Measurements from ENCODE around the gene GRK4. TPM values are rescaled to one million over a fixed set of nuclear protein-coding genes. Genes with fewer than 3 reads are reported as not detected.

GRK4 gene
- total RNA-seq, 2 experiments from 2014 or later: 2.2 to 2.6 TPM

GRCh38 chr4:2924765-2925301 is 38.5 kb upstream of the GRK4 start:
- Mint-ChIP-seq H3K4me1 (ENCODE audit: low read depth) (peaks cover 37% of the 10 kb centered on the region), H3K36me3 (ENCODE audit: low read depth) (peaks cover 73% of the 10 kb centered on the region), H3K27ac (peak overlapping the region; percentile 52), H3K9me3 (ENCODE audit: insufficient read depth) (peaks cover 1% of the 10 kb centered on the region), H3K27me3 (ENCODE audit: low read depth) (no peaks in the 10 kb centered on the region), H3K4me3 (no peak overlapping the region)
- ATAC-seq (no peak), DNase-seq (no peak)
- CTCF ChIA-PET: no interaction called here
- POLR2A ChIA-PET: interaction anchor here (1.0 kb wide), 1 partner anchor 11 kb away, joined by 3 read pairs; no protein-coding TSS in a partner anchor

DNA sequence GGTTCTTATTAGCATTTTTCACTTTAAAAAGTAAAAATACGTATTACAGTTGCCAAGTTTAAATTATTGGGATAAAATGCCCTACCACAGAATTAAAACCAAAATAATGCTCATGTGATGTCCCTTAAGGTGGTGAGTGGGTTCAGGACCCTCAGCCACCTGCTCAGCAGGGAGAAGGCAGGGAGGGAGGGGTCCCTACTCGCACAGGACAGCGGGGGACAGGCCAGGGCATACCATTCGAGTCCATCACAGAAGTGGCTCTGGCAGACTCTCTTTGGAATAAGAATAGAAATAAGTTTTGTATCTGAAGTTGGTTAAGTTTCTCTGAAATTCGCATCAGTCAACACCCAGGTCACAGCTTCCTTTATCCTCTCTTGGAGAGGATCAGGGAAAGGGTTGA is 37.9 kb upstream of the GRK4 start:
- peaks cover 69% of the 10 kb centered on the region for H3K36me3 Mint-ChIP-seq (ENCODE audit: low read depth)
- no peak overlapping the region for H3K27ac Mint-ChIP-seq
- H3K4me1 Mint-ChIP-seq (ENCODE audit: low read depth): peaks cover 35% of the 10 kb centered on the region
- POLR2A ChIA-PET: no interaction called here
- DNase-seq: no peak
- H3K9me3 Mint-ChIP-seq (ENCODE audit: insufficient read depth): no peaks in the 10 kb centered on the region
- CTCF ChIA-PET: no interaction called here
- H3K4me3 Mint-ChIP-seq: no peak overlapping the region
- ATAC-seq: no peak
- H3K27me3 Mint-ChIP-seq (ENCODE audit: low read depth): no peaks in the 10 kb centered on the region

DNA sequence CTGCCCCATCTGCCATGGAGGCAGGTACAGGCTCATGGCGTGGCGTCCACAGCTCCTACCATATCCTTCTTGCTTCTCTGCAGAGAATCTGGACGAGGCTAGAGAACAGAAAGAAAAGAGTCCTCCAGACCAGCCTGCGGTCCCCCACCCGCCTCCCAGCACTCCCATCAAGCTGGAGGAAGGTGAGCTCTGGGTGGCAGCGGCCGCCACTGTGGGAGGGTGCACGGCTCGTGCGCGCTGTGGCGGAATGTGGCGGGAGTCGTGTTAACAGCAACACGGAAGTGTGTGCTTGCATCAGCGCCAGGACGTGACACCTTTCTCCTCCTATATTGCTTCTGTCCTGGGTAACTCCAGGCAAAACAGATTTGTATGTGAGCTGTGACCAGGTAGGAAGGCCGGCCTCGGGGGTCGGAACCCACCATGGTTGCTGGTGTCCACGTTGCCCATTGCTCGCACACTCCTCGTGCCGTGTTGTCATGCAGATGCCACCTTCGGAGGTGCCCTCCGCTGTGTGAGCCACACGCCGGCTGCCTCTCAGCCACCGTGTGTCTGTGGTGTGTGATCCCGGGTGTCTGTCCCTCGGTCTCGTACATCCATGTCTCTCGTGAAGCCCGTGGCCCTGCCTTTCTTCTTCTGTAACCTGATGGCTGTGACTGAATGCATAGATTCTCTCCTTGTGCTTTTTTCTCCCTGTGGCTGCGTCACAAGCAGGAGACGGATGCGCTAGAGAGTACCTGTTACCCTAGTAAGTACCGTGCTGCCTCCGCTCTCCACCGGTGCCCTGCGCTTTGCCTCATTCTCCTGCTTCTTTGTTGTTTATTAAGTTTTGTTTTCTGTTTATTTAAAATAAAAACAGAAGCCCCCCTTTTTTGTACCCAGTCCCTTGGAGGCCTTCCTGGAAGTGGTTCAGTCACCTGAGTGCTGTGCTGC is 37.2 kb upstream of the GRK4 start:
- H3K27me3 Mint-ChIP-seq (ENCODE audit: low read depth): no peaks in the 10 kb centered on the region
- no peak for ATAC-seq
- no peak for DNase-seq
- H3K36me3 Mint-ChIP-seq (ENCODE audit: low read depth): peaks cover 64% of the 10 kb centered on the region
- no peak overlapping the region for H3K4me3 Mint-ChIP-seq
- H3K4me1 Mint-ChIP-seq (ENCODE audit: low read depth): peaks cover 30% of the 10 kb centered on the region
- no peaks in the 10 kb centered on the region for H3K9me3 Mint-ChIP-seq (ENCODE audit: insufficient read depth)
- peak overlapping the region; percentile 39 for H3K27ac Mint-ChIP-seq
- CTCF ChIA-PET: no interaction called here
- POLR2A ChIA-PET: no interaction called here

DNA sequence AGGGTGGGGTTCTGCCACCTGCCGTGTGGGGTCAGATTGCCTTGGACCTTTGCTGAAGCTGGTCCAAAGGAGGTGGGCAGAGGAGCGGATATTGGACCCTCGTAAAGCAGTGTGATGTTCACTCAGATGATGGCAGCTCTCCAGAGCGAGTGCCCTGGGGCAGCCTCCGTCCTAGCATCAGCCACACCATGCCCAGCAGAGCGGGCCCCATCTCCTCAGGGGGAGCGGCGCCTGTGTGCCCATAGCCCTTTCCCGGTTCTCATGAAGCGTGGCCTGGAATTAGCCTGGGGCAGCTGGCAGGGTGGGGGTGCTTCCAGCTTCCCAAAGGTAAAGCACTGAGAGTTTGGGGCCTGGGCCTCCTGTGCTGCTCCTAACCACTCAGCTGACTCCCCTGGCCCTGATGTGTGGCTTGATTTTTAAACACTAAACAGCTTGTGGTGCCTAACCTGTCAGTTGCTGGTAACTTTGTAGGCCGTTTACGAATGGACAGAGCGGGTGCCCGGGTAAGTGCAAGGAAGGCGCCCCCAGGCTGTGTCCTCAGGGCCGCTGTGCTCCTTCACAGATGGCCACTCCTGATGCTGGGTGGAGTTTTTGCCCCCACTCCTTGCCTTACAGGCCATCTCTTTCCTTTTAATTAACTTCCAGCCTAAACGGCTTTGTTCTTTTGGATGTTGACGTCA is 36.2 kb upstream of the GRK4 start:
- H3K27ac Mint-ChIP-seq: no peak overlapping the region
- ChIA-PET CTCF (interaction anchor here (1.1 kb wide), 1 partner anchor 27 kb away, joined by 9 read pairs; no protein-coding TSS in a partner anchor), POLR2A (no interaction called here)
- no peak for ATAC-seq
- no peak overlapping the region for H3K4me3 Mint-ChIP-seq
- peaks cover 62% of the 10 kb centered on the region for H3K36me3 Mint-ChIP-seq (ENCODE audit: low read depth)
- H3K27me3 Mint-ChIP-seq (ENCODE audit: low read depth): no peaks in the 10 kb centered on the region
- no peaks in the 10 kb centered on the region for H3K9me3 Mint-ChIP-seq (ENCODE audit: insufficient read depth)
- peaks cover 28% of the 10 kb centered on the region for H3K4me1 Mint-ChIP-seq (ENCODE audit: low read depth)
- no peak for DNase-seq

DNA sequence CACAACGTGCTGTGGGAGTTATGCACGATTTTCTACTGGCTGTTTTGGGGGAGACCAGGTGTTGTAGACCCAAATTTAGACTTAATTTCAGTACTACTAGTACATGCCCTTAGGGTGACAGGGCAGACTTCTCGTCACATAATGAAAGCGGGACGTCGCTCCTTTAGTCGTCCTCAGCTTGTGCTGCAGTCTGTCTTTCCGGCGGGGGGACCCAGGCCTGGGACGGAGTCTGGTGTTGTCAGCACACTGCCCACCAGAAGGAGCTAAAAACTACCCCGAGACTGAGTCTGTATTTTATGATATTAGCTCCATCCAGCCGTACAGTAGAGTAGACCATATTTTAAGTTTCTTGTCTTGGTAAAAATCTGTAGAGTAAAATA is 35.7 kb upstream of the GRK4 start:
- ATAC-seq (no peak), DNase-seq (no peak)
- Mint-ChIP-seq H3K27ac (no peak overlapping the region), H3K4me3 (no peak overlapping the region), H3K36me3 (ENCODE audit: low read depth) (peaks cover 58% of the 10 kb centered on the region), H3K9me3 (ENCODE audit: insufficient read depth) (no peaks in the 10 kb centered on the region), H3K27me3 (ENCODE audit: low read depth) (no peaks in the 10 kb centered on the region), H3K4me1 (ENCODE audit: low read depth) (peaks cover 28% of the 10 kb centered on the region)
- ChIA-PET CTCF (interaction anchor here (1.1 kb wide), 1 partner anchor 27 kb away, joined by 9 read pairs; no protein-coding TSS in a partner anchor), POLR2A (no interaction called here)

- Mint-ChIP-seq H3K4me1 (ENCODE audit: low read depth) (peaks cover 28% of the 10 kb centered on the region), H3K9me3 (ENCODE audit: insufficient read depth) (no peaks in the 10 kb centered on the region), H3K36me3 (ENCODE audit: low read depth) (peaks cover 58% of the 10 kb centered on the region), H3K27ac (peak overlapping the region; percentile 60), H3K4me3 (no peak overlapping the region), H3K27me3 (ENCODE audit: low read depth) (no peaks in the 10 kb centered on the region)
- ChIA-PET CTCF (interaction anchor here (1.1 kb wide), 1 partner anchor 26 kb away, joined by 9 read pairs; no protein-coding TSS in a partner anchor), POLR2A (no interaction called here)
- DNase-seq (no peak), ATAC-seq (no peak)
These were observed 34.9 kb upstream of the GRK4 start for GRCh38 chr4:2928242-2929176.

DNA sequence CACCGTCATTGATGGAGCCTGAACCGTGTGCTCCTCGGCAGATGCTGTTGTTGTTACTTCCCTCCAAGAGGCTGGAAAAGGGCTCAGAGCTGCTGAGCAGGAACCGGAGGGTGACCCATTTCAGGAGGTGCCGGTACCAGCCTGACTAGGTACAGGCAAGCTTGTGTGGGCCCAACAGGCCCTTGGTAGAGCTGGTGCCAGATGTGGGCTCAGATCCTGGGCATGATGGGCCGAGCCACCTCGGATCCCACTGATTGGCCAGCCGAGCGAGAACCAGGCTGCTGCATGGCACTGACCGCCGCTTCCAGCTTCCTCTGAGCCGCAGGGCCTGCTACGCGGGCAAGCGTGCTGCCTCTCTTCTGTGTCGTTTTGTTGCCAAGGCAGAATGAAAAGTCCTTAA is 33.9 kb upstream of the GRK4 start:
- H3K27me3 Mint-ChIP-seq (ENCODE audit: low read depth): no peaks in the 10 kb centered on the region
- H3K4me1 Mint-ChIP-seq (ENCODE audit: low read depth): peaks cover 21% of the 10 kb centered on the region
- DNase-seq: no peak
- POLR2A ChIA-PET: no interaction called here
- CTCF ChIA-PET: no interaction called here
- H3K27ac Mint-ChIP-seq: no peak overlapping the region
- no peak overlapping the region for H3K4me3 Mint-ChIP-seq
- ATAC-seq: no peak
- H3K36me3 Mint-ChIP-seq (ENCODE audit: low read depth): peaks cover 53% of the 10 kb centered on the region
- H3K9me3 Mint-ChIP-seq (ENCODE audit: insufficient read depth): no peaks in the 10 kb centered on the region

DNA sequence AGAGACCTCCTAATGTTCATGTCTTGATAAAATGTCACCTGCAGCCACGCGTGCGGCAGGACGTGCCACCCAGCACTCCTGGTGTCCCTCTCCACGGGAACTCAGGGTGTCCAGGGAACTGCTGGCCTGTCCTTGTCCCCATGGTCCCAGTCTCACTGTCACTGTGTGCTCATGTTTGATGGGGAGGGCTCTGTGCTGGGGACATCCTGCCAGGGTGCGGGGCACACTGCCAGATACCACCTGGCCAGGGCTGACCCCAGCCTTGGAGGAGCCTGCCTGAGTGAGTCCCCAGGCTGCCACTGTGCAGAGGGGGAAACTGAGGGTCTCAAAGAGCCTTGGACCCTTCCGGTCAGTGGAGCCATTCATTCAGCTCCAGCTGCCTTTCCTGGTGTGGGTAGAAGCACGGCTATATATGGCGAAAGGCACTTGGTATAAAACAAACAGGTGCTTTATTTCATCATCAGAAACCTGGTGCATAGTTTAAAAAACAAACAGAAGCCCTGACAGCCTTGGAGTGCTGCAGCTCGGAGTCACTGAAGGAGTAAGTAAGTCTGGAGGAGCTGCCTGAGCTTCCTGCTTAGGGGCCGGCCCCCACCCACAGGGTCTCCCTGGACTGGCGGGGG is 33.1 kb upstream of the GRK4 start:
- no peak overlapping the region for H3K4me3 Mint-ChIP-seq
- peak overlapping the region; percentile 61 for H3K27ac Mint-ChIP-seq
- no peaks in the 10 kb centered on the region for H3K9me3 Mint-ChIP-seq (ENCODE audit: insufficient read depth)
- ChIA-PET CTCF (no interaction called here), POLR2A (no interaction called here)
- no peaks in the 10 kb centered on the region for H3K27me3 Mint-ChIP-seq (ENCODE audit: low read depth)
- H3K4me1 Mint-ChIP-seq (ENCODE audit: low read depth): peaks cover 21% of the 10 kb centered on the region
- no peak for ATAC-seq
- peaks cover 46% of the 10 kb centered on the region for H3K36me3 Mint-ChIP-seq (ENCODE audit: low read depth)
- no peak for DNase-seq

DNA sequence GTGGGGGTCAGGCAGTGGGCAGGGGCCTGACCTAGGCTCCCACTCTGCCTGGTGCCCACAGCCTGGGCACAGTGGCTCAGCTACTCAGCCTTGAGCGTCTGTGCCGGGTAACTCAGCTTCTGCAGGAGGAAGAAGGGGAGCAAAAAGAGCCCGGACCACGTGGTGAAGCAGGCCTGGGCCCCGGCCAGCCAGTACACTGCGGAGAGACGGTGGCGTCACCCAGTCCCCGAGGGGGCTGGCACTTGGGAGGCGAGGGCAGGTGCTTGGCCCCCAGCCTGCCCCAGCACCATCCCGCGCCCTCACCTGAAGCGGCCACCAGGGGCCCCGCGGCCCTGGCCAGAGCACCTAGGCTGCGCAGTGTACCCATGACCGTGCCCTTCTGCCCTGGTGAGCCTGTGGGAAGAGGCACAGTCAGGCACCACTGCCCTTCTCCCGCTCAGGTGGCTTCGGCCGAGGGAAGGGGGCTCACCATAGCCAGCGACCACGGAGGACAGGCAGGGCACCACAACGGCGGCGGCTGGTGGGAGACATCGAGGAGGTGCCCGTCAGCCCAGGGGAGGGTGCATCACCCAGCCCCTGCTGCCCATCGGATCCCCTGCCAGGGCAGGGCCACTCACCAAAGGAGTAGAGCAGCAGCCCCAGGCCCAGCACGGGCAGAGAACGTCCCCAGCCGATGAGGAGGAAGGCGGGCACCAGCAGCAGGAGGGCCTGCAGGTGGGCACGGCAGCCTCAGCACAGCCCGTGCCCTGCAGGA is 32.4 kb upstream of the GRK4 start:
- CTCF ChIA-PET: no interaction called here
- no peak for DNase-seq
- POLR2A ChIA-PET: no interaction called here
- peaks cover 47% of the 10 kb centered on the region for H3K36me3 Mint-ChIP-seq (ENCODE audit: low read depth)
- ATAC-seq: no peak
- H3K4me3 Mint-ChIP-seq: no peak overlapping the region
- no peaks in the 10 kb centered on the region for H3K27me3 Mint-ChIP-seq (ENCODE audit: low read depth)
- H3K9me3 Mint-ChIP-seq (ENCODE audit: insufficient read depth): no peaks in the 10 kb centered on the region
- peak overlapping the region; percentile 91 for H3K27ac Mint-ChIP-seq
- peaks cover 28% of the 10 kb centered on the region for H3K4me1 Mint-ChIP-seq (ENCODE audit: low read depth)

DNA sequence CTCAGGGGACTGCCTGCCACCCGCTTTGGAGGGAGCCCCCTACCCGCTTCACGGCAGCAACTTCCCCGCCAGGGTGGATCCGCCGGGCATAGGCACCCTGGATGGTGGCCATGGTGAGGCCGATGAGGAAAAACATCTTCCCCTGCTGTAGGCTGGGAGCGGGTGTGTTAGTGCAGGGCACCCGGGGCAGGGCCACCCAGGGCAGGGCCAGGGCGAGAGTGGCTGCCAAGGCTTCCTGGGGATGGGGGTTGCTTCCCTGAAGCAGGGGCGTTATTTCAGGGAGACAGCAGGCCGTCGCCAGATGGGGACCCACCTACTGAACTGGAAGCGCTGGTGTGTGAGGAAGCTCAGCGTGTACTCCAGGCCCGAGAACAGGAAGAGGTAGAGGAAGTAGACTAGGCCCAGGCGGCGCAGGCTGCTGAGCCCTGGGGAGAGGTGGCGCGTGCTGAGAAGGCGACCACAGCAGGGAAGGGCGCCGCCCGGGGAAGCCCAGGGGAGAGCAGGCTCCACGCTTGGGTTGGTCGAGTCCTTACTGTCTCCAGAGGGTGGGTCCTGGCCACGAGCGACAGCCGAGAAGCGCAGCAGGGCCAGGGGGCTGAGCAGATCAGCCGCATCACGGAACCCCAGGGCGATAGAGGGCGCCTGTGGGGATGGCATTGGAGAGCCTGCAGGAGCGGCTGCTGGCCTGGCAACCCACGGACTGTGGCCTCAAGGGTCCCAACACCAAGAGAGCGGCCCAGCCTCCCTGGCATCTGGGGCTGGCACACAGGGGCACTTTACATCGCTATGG is 31.7 kb upstream of the GRK4 start:
- ATAC-seq (peak; percentile 38), DNase-seq (peak; percentile 73)
- Mint-ChIP-seq H3K27me3 (ENCODE audit: low read depth) (no peaks in the 10 kb centered on the region), H3K4me1 (ENCODE audit: low read depth) (peaks cover 36% of the 10 kb centered on the region), H3K27ac (peak overlapping the region; percentile 91), H3K9me3 (ENCODE audit: insufficient read depth) (no peaks in the 10 kb centered on the region), H3K4me3 (peak overlapping the region; percentile 81), H3K36me3 (ENCODE audit: low read depth) (peaks cover 49% of the 10 kb centered on the region)
- ChIA-PET POLR2A (no interaction called here), CTCF (no interaction called here)

All from activated CD8-positive, alpha-beta T cell treated with anti-CD3 and anti-CD28 coated beads, Interleukin-2, amount 10 ng/mL, durations not matched to agents 7 days and 5 days (primary cell).